Breast epithelium (tissue), 4 donors: ENCODE results near the gene ADCY6. TPM values are rescaled to one million over a fixed set of nuclear protein-coding genes. Genes with fewer than 3 reads are reported as not detected.

ENCODE experiments used
- DNase-seq, 2 donors: peaks; one replicate each; pipeline ENCODE4 v3.0.0-alpha.2; 2019; ENCODE audit warnings: low spot score in 2 of 2
- H3K27ac ChIP-seq, 2 donors: fragments of 200-600 bp; sonication (generic) in 1 of 2; one replicate each; pipeline ENCODE4 v1.5.1; 2016 to 2019; ENCODE audit warnings: mild to moderate bottlenecking in 1 of 2
- H3K27me3 ChIP-seq, 2 donors: fragments of 200-600 bp; sonication (generic) in 1 of 2; one replicate each; pipeline versions ENCODE4 v1.5.1 to v1.6.0; 2017 to 2019; ENCODE audit warnings: control low read depth in 1 of 2, mild to moderate bottlenecking in 1 of 2
- H3K36me3 ChIP-seq: fragments of 200-600 bp; one replicate; pipeline ENCODE4 v1.5.1; 2019
- H3K4me1 ChIP-seq, 2 donors: fragments of 200-600 bp; sonication (generic); one replicate each; pipeline ENCODE4 v1.5.1; 2016 to 2019; ENCODE audit warnings: control low read depth in 1 of 2
- H3K4me3 ChIP-seq, 3 donors: fragments of 200-600 bp; sonication (generic); 1 replicate in 2 of 3; 2 replicates in 1 of 3; pipeline ENCODE4 v1.5.1; 2016 to 2019; ENCODE audit warnings: mild to moderate bottlenecking in 3 of 3, moderate library complexity in 2 of 3
- H3K9me3 ChIP-seq, 2 donors: fragments of 200-600 bp; sonication (generic) in 1 of 2; one replicate each; pipeline ENCODE4 v1.5.1; 2016 to 2019; ENCODE audit warnings: control low read depth in 1 of 2
- CTCF ChIP-seq, 3 donors: fragments of 450-650 bp; IDR thresholded peaks; one replicate each; pipeline ENCODE4 v1.5.1; 2016 to 2017; ENCODE audit warnings: antibody characterized with exemption in 3 of 3, mild to moderate bottlenecking in 3 of 3, moderate library complexity in 3 of 3
- POLR2A ChIP-seq: fragments of 450-650 bp; IDR thresholded peaks from one replicate; pipeline ENCODE4 v1.6.1; 2016; ENCODE audit warnings: antibody characterized with exemption, mild to moderate bottlenecking, moderate library complexity
- POLR2AphosphoS5 ChIP-seq, 3 donors: sonication (generic); formaldehyde crosslinking; IDR thresholded peaks; one replicate each; pipeline ENCODE4 v1.6.1; 2017; ENCODE audit warnings: antibody characterized with exemption in 3 of 3
- intact Hi-C: fragments of 100-400 bp; cut with DNase I; formaldehyde crosslinking; loops from one replicate; pipeline ENCODE4 v1.15.1; 2023; ENCODE audit warnings: low total_unique reads
- total RNA-seq, 3 donors: library from RNA; depleted of rRNA; stranded (reverse); fragments of >200 nt; gene quantifications; one replicate each; pipeline ENCODE4 v1.1.0, GENCODE V29; 2016

Gene ADCY6
- 10 to 100 TPM; 42.0 to 61.4 (median 46.7) TPM for total RNA-seq

GRCh38 chr12:48788854-48789775, at the start of gene ADCY6:
Gene ADCY6 (minus strand): TSS chr12:48789089. CDS start chr12:48783434, 5,655 bp downstream.
- peak; percentile 56 to 83 for DNase-seq
- peak within 1 kb of the TSS; percentile 89 to 92 (median 92) for H3K4me3 ChIP-seq
- H3K9me3 ChIP-seq: no peaks in the 10 kb centered on the region
- H3K4me1 ChIP-seq: peaks cover 0 to 12% of the 10 kb centered on the region in 2 donors
- H3K27me3 ChIP-seq: no peaks in the 10 kb centered on the region
- intact Hi-C loops: no loop called here
- no peak for TF ChIP-seq POLR2A
- TF ChIP-seq POLR2AphosphoS5 (IDR thresholded peaks at IDR 0.05): peak in 1 of 3 donors; percentile 23
- H3K27ac ChIP-seq: peak within 1 kb of the TSS; percentile 96 to 98
- H3K36me3 ChIP-seq: no peaks in the 10 kb centered on the region

GRCh38 chr12:48838048-48838447, 49.2 kb upstream of the ADCY6 start:
- H3K27ac ChIP-seq: no peak overlapping the region
- TF ChIP-seq POLR2AphosphoS5 (IDR thresholded peaks at IDR 0.05) (no peak), POLR2A (no peak), CTCF (IDR thresholded peaks at IDR 0.05) (no peak)
- no peak for DNase-seq
- H3K27me3 ChIP-seq: no peaks in the 10 kb centered on the region
- H3K4me3 ChIP-seq: no peak overlapping the region
- H3K36me3 ChIP-seq: peaks cover 13% of the 10 kb centered on the region
- no peaks in the 10 kb centered on the region for H3K9me3 ChIP-seq
- no peaks in the 10 kb centered on the region for H3K4me1 ChIP-seq
- intact Hi-C loops: no loop called here

GRCh38 chr12:48832321-48833060, 43.6 kb upstream of the ADCY6 start:
- Histone ChIP-seq H3K4me1 (no peaks in the 10 kb centered on the region), H3K27me3 (no peaks in the 10 kb centered on the region), H3K36me3 (peaks cover 10% of the 10 kb centered on the region), H3K4me3 (no peak overlapping the region), H3K9me3 (no peaks in the 10 kb centered on the region), H3K27ac (no peak overlapping the region)
- no peak for TF ChIP-seq POLR2AphosphoS5 (IDR thresholded peaks at IDR 0.05)
- intact Hi-C loops: no loop called here
- DNase-seq: no peak

- Histone ChIP-seq H3K9me3 (no peaks in the 10 kb centered on the region), H3K27ac (no peak overlapping the region), H3K4me3 (no peak overlapping the region), H3K27me3 (no peaks in the 10 kb centered on the region), H3K4me1 (no peaks in the 10 kb centered on the region), H3K36me3 (peaks cover 7% of the 10 kb centered on the region)
- intact Hi-C loops: no loop called here
- DNase-seq: no peak
- TF ChIP-seq CTCF (IDR thresholded peaks at IDR 0.05) (no peak), POLR2AphosphoS5 (IDR thresholded peaks at IDR 0.05) (no peak), POLR2A (no peak)
Measured at GRCh38 chr12:48831257-48831656, 42.4 kb upstream of the ADCY6 start.

- Histone ChIP-seq H3K27me3 (no peaks in the 10 kb centered on the region), H3K4me3 (no peak overlapping the region), H3K9me3 (no peaks in the 10 kb centered on the region), H3K36me3 (peaks cover 7% of the 10 kb centered on the region), H3K27ac (no peak overlapping the region), H3K4me1 (no peaks in the 10 kb centered on the region)
- TF ChIP-seq POLR2AphosphoS5 (IDR thresholded peaks at IDR 0.05) (no peak), POLR2A (no peak), CTCF (IDR thresholded peaks at IDR 0.05) (no peak)
- DNase-seq: no peak
- intact Hi-C loops: no loop called here
Measured at GRCh38 chr12:48828841-48829575, 40.1 kb upstream of the ADCY6 start.
